Keratinocyte (primary cell): Measurements from ENCODE around the gene ARID1B. TPM values are rescaled to one million over a fixed set of nuclear protein-coding genes. Genes with fewer than 3 reads are reported as not detected.

ENCODE experiments used
- DNase-seq: peaks from one replicate; pipeline ENCODE4 v3.0.0-alpha.2; 2011; ENCODE audit warnings: low read depth, missing footprints, low spot score
- FAIRE-seq: peaks from 2 replicates; lab custom pipeline; 2011; peaks lifted over from hg19 to GRCh38; lab: Jason Lieb, UNC
- H2AFZ ChIP-seq: 2 replicates; pipeline ENCODE4 v1.6.0; 2012; ENCODE audit warnings: low read length, control low read depth, inconsistent platforms; ENCODE audit not compliant: control insufficient read depth
- H3K27ac ChIP-seq: 2 replicates; pipeline ENCODE4 v1.5.1; 2011; ENCODE audit warnings: low read length; ENCODE audit not compliant: control insufficient read depth, insufficient read depth
- H3K27me3 ChIP-seq: 3 replicates; pipeline ENCODE4 v1.6.0; 2011; ENCODE audit warnings: low read length; ENCODE audit not compliant: control insufficient read depth, insufficient read depth; ENCODE audit errors: extremely low read depth
- H3K36me3 ChIP-seq, 2 experiments: 2 replicates in 1 of 2; 3 replicates in 1 of 2; pipeline ENCODE4 v1.5.1; 2011; ENCODE audit warnings: low read length in 2 of 2, mild to moderate bottlenecking in 1 of 2; ENCODE audit not compliant: control insufficient read depth in 2 of 2, insufficient read depth in 2 of 2; ENCODE audit errors: extremely low read depth in 1 of 2
- H3K4me1 ChIP-seq: 3 replicates; pipeline ENCODE4 v1.5.1; 2011; ENCODE audit warnings: low read length; ENCODE audit not compliant: control insufficient read depth, insufficient read depth; ENCODE audit errors: extremely low read depth
- H3K4me2 ChIP-seq: 3 replicates; pipeline ENCODE4 v1.6.0; 2011; ENCODE audit warnings: low read depth, low read length; ENCODE audit not compliant: control insufficient read depth, insufficient read depth; ENCODE audit errors: extremely low read depth
- H3K4me3 ChIP-seq, 3 experiments: fragments of 200-600 bp in 1 of 3; sonication (generic) in 1 of 3; 2 replicates in 2 of 3; 3 replicates in 1 of 3; pipeline ENCODE4 v1.5.1; 2011 to 2016; ENCODE audit warnings: low read length in 3 of 3, mild to moderate bottlenecking in 3 of 3, control low read depth in 2 of 3, inconsistent platforms in 1 of 3, low read depth in 1 of 3, mixed read lengths in 1 of 3, mixed run types in 1 of 3, moderate library complexity in 1 of 3; ENCODE audit not compliant: control insufficient read depth in 2 of 3, insufficient read depth in 2 of 3; ENCODE audit errors: extremely low read depth in 1 of 3
- H3K79me2 ChIP-seq: 2 replicates; pipeline ENCODE4 v1.6.0; 2012; ENCODE audit warnings: low read length; ENCODE audit not compliant: control insufficient read depth, insufficient read depth
- H3K9ac ChIP-seq: 3 replicates; pipeline ENCODE4 v1.6.0; 2011; ENCODE audit warnings: low read length; ENCODE audit not compliant: control insufficient read depth, insufficient read depth; ENCODE audit errors: extremely low read depth
- H3K9me1 ChIP-seq: 3 replicates; pipeline ENCODE4 v1.6.0; 2011; ENCODE audit warnings: low read length; ENCODE audit not compliant: control insufficient read depth, insufficient read depth; ENCODE audit errors: extremely low read depth
- H3K9me3 ChIP-seq: 2 replicates; pipeline ENCODE4 v1.5.1; 2012; ENCODE audit warnings: low read depth, low read length; ENCODE audit not compliant: control insufficient read depth
- H4K20me1 ChIP-seq: 3 replicates; pipeline ENCODE4 v1.6.0; 2011; ENCODE audit warnings: low read length; ENCODE audit not compliant: control insufficient read depth, insufficient read depth; ENCODE audit errors: extremely low read depth
- EZH2 ChIP-seq: IDR thresholded peaks from one replicate; pipeline ENCODE4 v1.6.1; 2012; ENCODE audit warnings: inconsistent platforms, mild to moderate bottlenecking, low read length, moderate library complexity
- dilution Hi-C: fragments of 300-500 bp; cut with MboI; formaldehyde crosslinking; loops from one replicate; pipeline ENCODE4 v1.7.0; 2020; ENCODE audit warnings: low sequenced_read_pairs; ENCODE audit not compliant: extremely low pct_ligation_motif_present
- polyA plus RNA-seq, 5 experiments: library from polyadenylated mRNA; depleted of rRNA in 3 of 5; stranded (reverse) in 3 of 5; stranded (forward) in 1 of 5; unstranded in 1 of 5; fragments of >200 nt; gene quantifications; 1 replicate in 1 of 5; 2 replicates in 3 of 5; 3 replicates in 1 of 5; pipeline versions ENCODE4 v1.2.1 to v1.2.3, GENCODE V29; 2011 to 2012; ENCODE audit warnings: missing spikeins in 2 of 5, low read depth in 1 of 5, low replicate concordance in 1 of 5
- TF ChIP-seq, protein P1 (sequence below), 3 experiments: IDR thresholded peaks in 1 of 3; conservative IDR thresholded peaks in 1 of 3; optimal IDR thresholded peaks in 1 of 3; 2 replicates in 2 of 3; 3 replicates in 1 of 3; pipeline versions ENCODE3 to v1.5.1; 2011; ENCODE audit warnings: low read length in 3 of 3, mild to moderate bottlenecking in 3 of 3, moderate library complexity in 2 of 3, control low read depth in 1 of 3, inconsistent platforms in 1 of 3; ENCODE audit not compliant: insufficient read depth in 2 of 3; ENCODE audit errors: extremely low read depth in 1 of 3

ARID1B gene
- polyA plus RNA-seq, 1 donor (not counting 4 experiments of a cell fraction or from before 2014, with no cell fraction given) = 14.9 TPM

DNA sequence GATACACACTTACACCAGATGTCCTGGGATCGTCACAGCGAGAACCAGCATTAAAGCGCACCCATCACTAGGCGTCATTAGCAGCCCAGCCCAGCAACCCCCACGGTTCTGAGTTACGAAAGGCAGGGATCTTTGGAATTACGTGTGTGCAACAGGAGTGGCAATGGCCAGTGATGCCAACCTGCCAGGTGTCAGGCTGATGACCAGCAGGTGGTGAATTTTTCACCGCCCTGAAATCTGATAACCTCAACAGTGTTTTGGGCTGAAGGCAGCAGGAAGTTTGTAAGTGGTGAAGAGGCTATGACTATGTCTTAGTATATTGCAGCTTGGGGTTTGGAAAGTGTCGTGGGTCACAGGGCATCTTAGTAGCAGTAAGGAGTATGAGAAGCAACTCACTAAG, 380.1 kb downstream of the ARID1B start:
- Histone ChIP-seq H3K4me3 (no peak overlapping the region), H3K79me2 (no peaks in the 10 kb centered on the region), H3K9me1 (no peaks in the 10 kb centered on the region), H3K27me3 (no peaks in the 10 kb centered on the region), H3K4me1 (no peaks in the 10 kb centered on the region), H2AFZ (no peak overlapping the region), H3K9ac (no peak overlapping the region), H3K9me3 (no peaks in the 10 kb centered on the region), H4K20me1 (no peaks in the 10 kb centered on the region), H3K4me2 (no peak overlapping the region), H3K36me3 (peaks cover 0 to 3% of the 10 kb centered on the region in 2 experiments), H3K27ac (no peak overlapping the region)
- no peak for FAIRE-seq
- dilution Hi-C loops = no loop called here
- DNase-seq = no peak
- TF ChIP-seq, protein P1, sequence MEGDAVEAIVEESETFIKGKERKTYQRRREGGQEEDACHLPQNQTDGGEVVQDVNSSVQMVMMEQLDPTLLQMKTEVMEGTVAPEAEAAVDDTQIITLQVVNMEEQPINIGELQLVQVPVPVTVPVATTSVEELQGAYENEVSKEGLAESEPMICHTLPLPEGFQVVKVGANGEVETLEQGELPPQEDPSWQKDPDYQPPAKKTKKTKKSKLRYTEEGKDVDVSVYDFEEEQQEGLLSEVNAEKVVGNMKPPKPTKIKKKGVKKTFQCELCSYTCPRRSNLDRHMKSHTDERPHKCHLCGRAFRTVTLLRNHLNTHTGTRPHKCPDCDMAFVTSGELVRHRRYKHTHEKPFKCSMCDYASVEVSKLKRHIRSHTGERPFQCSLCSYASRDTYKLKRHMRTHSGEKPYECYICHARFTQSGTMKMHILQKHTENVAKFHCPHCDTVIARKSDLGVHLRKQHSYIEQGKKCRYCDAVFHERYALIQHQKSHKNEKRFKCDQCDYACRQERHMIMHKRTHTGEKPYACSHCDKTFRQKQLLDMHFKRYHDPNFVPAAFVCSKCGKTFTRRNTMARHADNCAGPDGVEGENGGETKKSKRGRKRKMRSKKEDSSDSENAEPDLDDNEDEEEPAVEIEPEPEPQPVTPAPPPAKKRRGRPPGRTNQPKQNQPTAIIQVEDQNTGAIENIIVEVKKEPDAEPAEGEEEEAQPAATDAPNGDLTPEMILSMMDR (optimal IDR thresholded peaks at IDR 0.05 in 1 of 3, IDR thresholded peaks at IDR 0.05 in 1 of 3, conservative IDR thresholded peaks at IDR 0.05 in 1 of 3; ENCODE audit: extremely low read depth in 1 of 3, insufficient read depth in 2 of 3, low read length in 3 of 3) = no peak
- TF ChIP-seq EZH2 = no peak

DNA sequence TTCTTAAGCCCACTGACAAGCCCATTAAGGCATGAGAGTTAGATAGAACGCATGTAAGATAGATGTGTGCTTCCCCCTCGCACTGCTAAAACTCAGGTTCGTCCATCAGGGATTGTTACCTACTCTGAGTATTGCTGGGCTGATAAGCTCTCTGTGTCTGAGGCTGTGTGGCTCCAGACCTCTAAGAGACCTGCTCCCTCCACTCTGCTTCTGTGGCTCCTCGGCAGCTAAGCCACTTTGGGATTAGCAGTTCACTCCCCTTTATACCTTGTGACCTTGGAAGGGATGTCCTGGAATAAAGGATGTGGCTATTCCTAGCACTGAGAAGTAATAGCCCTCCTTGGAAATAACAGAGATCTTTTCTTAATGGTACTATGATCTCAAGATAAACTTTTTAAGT, 381.3 kb downstream of the ARID1B start:
- no peak for DNase-seq

More for the DNA sequence above, 381.3 kb downstream of the ARID1B start:
- dilution Hi-C loops = no loop called here
- Histone ChIP-seq H3K9me3 (no peaks in the 10 kb centered on the region), H3K4me3 (no peak overlapping the region), H3K4me1 (no peaks in the 10 kb centered on the region), H4K20me1 (no peaks in the 10 kb centered on the region), H3K79me2 (no peaks in the 10 kb centered on the region), H3K4me2 (no peak overlapping the region), H3K9ac (no peak overlapping the region), H3K36me3 (peaks cover 0 to 3% of the 10 kb centered on the region in 2 experiments), H3K9me1 (no peaks in the 10 kb centered on the region), H3K27me3 (no peaks in the 10 kb centered on the region), H3K27ac (no peak overlapping the region), H2AFZ (no peak overlapping the region)
- FAIRE-seq = no peak
- TF ChIP-seq, protein P1 (optimal IDR thresholded peaks at IDR 0.05 in 1 of 3, IDR thresholded peaks at IDR 0.05 in 1 of 3, conservative IDR thresholded peaks at IDR 0.05 in 1 of 3; ENCODE audit: extremely low read depth in 1 of 3, insufficient read depth in 2 of 3, low read length in 3 of 3) = no peak
- TF ChIP-seq EZH2 = no peak
